Pons (tissue), 1 donor: Measurements from ENCODE around the gene CACNA1A.
"Not testable (repeated sequence)": the region's sequence is repeated elsewhere in the genome, so short reads cannot be mapped to it uniquely, and the experiment has no call there.

ENCODE experiments used
- DNase-seq: peaks from one replicate; pipeline ENCODE4 v3.0.0-alpha.2; 2016; ENCODE audit warnings: low spot score

The CACNA1A gene

GRCh38 chr19:13277104-13277809 is 229.0 kb downstream of the CACNA1A start:
- DNase-seq, result peak; percentile 77

- no peak for DNase-seq
These were observed 231.1 kb downstream of the CACNA1A start for GRCh38 chr19:13275016-13275722.

GRCh38 chr19:13270514-13271105 is 235.7 kb downstream of the CACNA1A start:
- no peak for DNase-seq

GRCh38 chr19:13269348-13269747 is 236.9 kb downstream of the CACNA1A start:
- no peak for DNase-seq

- no peak for DNase-seq
These were observed 238.4 kb downstream of the CACNA1A start for GRCh38 chr19:13267889-13268288.

- no peak for DNase-seq
These were observed 239.1 kb downstream of the CACNA1A start for GRCh38 chr19:13267131-13267530.

GRCh38 chr19:13262450-13262849 is 243.8 kb downstream of the CACNA1A start:
- peak; percentile 46 for DNase-seq

GRCh38 chr19:13260883-13261653 is 245.2 kb downstream of the CACNA1A start:
- DNase-seq, result no peak

- no peak for DNase-seq
These were observed 249.4 kb downstream of the CACNA1A start for GRCh38 chr19:13256918-13257317.

- DNase-seq, result not testable (repeated sequence)
These were observed 249.9 kb downstream of the CACNA1A start for GRCh38 chr19:13256398-13256797.

- no peak for DNase-seq
These were observed 250.6 kb downstream of the CACNA1A start for GRCh38 chr19:13255719-13256059.

GRCh38 chr19:13255041-13255718 is 251.1 kb downstream of the CACNA1A start:
- no peak for DNase-seq

- DNase-seq, result no peak
These were observed 253.5 kb downstream of the CACNA1A start for GRCh38 chr19:13252569-13253335.

GRCh38 chr19:13244920-13245319 is 261.4 kb downstream of the CACNA1A start:
- no peak for DNase-seq

GRCh38 chr19:13241231-13242104 is 264.8 kb downstream of the CACNA1A start:
- DNase-seq, result no peak

GRCh38 chr19:13240312-13241022 is 265.8 kb downstream of the CACNA1A start:
- no peak for DNase-seq

GRCh38 chr19:13238891-13239534 is 267.3 kb downstream of the CACNA1A start:
- no peak for DNase-seq

GRCh38 chr19:13234518-13234917 is 271.8 kb downstream of the CACNA1A start:
- DNase-seq, result no peak

- no peak for DNase-seq
These were observed 274.6 kb downstream of the CACNA1A start for GRCh38 chr19:13231663-13232062.
